OCI-LY1 (cell line): ENCODE results near the gene SSBP4.

ENCODE experiments used
- EZH2 ChIP-seq: fragments of 200-600 bp; sonication (generic), shearing (Covaris generic); IDR thresholded peaks from 2 replicates; pipeline ENCODE4 v1.8.0; 2017; ENCODE audit warnings: borderline replicate concordance, mixed run types, mild to moderate bottlenecking, antibody characterized with exemption, low read length, moderate library complexity, mixed read lengths
- TF ChIP-seq, protein P1 (sequence below): fragments of 200-600 bp; sonication (generic), shearing (Covaris generic); IDR thresholded peaks from 2 replicates; pipeline ENCODE4 v1.5.1; 2017; ENCODE audit warnings: mild to moderate bottlenecking, antibody characterized with exemption, low read length, moderate library complexity, mixed read lengths

DNA sequence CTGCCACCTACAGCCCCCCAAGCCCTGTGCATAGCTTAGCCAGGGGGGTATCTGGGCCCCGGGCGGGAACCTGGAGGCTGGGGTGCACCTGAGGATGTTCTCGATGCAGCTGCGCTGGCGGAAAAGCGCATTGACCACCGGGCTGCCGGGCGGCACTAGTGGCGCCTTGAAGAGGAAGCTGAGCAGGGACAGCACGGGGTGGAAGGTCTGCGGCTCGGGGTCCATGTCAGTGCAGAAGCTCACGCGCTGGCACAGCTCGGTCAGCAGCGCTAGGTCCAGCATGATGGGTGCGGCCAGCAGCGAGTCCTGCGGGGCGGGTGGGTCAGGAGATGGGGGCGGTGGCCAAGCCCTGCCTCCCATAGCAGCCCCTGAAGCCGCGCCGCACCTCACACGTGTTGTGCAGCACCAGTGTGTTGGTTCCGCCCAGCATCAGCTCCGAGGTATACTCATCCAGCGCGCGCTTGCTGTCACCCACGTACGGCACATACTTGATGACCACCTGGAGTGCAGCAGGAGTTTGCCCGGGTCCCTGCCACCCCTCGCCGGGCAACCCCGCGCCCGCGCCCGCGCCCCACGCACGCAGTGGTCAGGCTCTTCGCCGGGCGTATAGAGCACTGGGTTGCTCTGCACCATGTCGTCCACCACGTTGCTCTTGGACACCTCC lies 16.1 kb downstream of the SSBP4 start:
- TF ChIP-seq, protein P1, sequence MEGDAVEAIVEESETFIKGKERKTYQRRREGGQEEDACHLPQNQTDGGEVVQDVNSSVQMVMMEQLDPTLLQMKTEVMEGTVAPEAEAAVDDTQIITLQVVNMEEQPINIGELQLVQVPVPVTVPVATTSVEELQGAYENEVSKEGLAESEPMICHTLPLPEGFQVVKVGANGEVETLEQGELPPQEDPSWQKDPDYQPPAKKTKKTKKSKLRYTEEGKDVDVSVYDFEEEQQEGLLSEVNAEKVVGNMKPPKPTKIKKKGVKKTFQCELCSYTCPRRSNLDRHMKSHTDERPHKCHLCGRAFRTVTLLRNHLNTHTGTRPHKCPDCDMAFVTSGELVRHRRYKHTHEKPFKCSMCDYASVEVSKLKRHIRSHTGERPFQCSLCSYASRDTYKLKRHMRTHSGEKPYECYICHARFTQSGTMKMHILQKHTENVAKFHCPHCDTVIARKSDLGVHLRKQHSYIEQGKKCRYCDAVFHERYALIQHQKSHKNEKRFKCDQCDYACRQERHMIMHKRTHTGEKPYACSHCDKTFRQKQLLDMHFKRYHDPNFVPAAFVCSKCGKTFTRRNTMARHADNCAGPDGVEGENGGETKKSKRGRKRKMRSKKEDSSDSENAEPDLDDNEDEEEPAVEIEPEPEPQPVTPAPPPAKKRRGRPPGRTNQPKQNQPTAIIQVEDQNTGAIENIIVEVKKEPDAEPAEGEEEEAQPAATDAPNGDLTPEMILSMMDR: no peak
- TF ChIP-seq EZH2: no peak
